ENCODE results near the gene MEGF6.

- no peak for TF ChIP-seq POLR2A (IDR thresholded peaks at IDR 0.05)
- TF ChIP-seq, protein P1, sequence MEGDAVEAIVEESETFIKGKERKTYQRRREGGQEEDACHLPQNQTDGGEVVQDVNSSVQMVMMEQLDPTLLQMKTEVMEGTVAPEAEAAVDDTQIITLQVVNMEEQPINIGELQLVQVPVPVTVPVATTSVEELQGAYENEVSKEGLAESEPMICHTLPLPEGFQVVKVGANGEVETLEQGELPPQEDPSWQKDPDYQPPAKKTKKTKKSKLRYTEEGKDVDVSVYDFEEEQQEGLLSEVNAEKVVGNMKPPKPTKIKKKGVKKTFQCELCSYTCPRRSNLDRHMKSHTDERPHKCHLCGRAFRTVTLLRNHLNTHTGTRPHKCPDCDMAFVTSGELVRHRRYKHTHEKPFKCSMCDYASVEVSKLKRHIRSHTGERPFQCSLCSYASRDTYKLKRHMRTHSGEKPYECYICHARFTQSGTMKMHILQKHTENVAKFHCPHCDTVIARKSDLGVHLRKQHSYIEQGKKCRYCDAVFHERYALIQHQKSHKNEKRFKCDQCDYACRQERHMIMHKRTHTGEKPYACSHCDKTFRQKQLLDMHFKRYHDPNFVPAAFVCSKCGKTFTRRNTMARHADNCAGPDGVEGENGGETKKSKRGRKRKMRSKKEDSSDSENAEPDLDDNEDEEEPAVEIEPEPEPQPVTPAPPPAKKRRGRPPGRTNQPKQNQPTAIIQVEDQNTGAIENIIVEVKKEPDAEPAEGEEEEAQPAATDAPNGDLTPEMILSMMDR (IDR thresholded peaks at IDR 0.05) = no peak
These were observed 65.3 kb downstream of the MEGF6 start for GRCh38 chr1:3546048-3546384.

Measured in adrenal gland (tissue), 5 donors.